GDM1 (cell line): ENCODE data around the gene NEK7.
"Not testable (repeated sequence)": the region's sequence is repeated elsewhere in the genome, so short reads cannot be mapped to it uniquely, and the experiment has no call there.

Source experiments
- DNase-seq: peaks from one replicate; lab custom pipeline; 2025; lab: John Stamatoyannopoulos, UW

NEK7 gene

DNA sequence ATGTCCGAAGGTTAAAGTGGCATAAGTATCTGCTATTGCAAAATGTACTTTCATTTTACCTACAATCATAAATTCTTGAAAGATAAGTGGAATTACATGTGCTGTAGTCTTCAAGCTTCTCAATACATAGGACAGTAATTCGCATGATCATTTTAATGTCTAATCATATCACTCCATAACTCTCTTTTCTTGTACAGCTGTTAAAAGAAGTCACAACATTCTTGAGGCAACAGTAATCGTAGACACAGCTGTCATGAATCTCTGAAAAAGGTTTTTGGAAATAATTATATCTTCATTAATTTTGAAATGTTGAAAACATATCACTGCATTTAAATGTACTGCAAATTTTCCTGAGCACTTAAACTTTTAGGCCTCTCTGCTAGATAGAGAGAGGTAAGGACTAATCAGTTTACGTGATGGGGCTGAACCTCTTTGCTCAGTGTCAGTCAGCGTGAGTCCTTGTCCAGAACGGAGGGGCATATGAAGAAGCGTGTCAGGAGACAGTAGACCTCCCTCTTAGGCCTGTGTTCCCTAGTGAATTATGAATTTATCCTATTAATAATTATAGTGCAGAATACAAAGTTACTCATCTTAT, 133.4 kb downstream of the NEK7 start:
- DNase-seq, result no peak

DNA sequence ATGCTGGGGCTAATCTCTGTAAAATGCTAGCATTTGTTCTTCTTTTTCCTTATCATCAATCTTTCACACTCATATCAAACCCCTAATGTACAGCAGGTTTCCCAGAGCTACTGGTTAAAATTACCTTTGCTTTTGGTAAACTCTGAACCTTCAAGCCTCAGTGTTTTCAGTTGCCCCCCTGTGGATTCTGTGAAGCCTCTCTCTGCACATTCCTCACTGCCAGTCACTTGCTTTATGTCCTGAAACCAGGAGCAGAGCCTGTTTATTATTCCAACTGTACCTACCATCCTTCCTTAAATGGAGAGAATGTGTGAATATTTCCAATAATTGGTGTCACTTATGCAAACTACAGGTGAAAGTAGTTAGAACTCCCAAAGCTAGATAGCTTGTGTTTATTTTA, 134.2 kb downstream of the NEK7 start:
- DNase-seq, result no peak

DNA sequence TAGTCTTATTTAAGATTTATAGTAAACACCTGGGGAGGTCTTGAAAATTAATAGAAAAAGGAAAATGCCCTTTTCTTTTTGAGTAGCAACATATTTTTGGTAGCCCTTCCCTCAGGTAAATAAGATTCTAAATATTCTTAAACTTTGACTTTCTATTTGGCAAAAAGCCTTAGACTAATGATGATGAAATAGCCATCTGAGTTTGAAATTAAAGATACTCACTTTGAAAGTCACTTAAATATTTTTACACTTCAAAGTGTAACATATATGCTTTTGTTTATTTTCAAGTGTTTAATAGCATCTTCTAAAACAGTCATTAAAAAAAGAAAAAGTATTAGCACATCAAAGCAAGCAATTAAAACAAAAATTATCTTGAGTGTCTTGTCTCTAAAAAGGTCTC, 135.1 kb downstream of the NEK7 start:
- no peak for DNase-seq

DNA sequence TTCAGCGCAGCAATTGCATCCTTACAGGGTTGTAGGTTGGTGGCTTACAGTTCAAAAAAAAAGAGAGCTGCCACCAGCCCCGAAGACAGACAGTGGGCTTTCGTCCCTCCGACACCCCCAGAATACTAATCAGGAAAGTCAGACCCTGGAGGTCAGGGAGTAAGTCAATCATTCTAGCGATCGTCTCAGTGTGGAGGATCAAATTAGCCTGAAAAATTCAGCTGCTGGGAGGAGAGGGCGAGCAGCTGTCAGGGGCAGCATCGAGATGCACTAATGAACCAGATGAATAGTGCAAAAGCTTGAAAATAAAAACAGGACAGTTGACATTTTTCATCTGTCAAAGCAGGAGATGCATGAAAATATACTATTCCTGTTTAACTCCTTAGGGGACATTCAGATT, 138.4 kb downstream of the NEK7 start:
- no peak for DNase-seq

DNA sequence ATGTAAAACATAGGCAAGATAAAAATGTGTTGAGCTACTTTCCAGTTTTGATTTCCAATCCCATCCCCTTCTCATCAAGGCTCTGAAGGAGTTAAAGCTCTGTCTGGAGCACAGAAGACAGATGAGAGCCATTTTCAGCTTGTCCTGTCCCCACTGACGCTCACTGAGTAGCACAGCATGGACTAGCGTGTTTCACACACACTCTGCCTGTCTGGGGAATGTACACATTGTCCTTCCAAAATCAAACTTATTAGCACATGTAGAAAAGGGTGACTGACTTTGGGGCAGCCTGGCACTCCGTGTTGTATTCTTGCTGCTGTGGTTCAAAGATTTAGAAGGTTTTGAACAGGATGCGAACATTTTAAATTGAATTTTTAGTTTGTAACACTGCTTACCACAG, 139.2 kb downstream of the NEK7 start:
- no peak for DNase-seq

DNA sequence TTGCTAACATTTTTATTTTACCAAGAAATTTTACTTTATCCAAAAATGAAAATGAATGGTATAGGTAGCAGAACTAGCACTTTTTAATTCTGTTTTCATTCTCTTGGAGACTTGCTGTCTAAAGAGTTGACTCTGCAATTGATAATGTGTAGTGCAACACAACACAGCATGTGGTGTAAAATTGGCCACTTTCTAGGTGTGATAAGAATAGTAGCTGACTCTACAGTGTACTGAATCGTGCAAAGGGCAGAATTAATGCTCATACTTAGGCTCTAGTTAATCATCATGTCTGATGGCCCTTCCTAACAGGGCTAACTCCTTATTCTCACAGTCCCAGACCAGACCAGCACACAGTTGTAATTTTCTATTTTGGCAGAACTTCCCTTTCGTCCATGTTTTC, 140.5 kb downstream of the NEK7 start:
- no peak for DNase-seq

DNA sequence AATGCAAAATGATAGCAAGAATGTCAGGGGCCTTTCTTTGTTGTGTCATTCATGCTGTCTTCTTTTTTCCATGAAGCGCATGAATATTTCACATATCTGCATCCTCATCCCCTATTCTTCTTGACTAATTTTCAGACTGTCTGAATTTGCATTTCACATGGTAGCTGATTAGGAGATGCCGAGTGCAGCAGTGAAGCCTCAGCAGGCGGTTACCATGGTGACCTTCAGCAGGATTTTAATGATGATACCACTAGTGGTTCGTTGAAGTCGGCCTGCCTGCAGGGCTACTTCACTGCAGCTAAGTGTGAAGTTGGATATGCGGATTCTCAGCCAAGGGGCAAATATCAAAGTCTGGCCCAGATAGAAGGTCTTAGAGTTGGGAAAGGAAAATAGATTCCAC, 141.8 kb downstream of the NEK7 start:
- DNase-seq, result no peak

DNA sequence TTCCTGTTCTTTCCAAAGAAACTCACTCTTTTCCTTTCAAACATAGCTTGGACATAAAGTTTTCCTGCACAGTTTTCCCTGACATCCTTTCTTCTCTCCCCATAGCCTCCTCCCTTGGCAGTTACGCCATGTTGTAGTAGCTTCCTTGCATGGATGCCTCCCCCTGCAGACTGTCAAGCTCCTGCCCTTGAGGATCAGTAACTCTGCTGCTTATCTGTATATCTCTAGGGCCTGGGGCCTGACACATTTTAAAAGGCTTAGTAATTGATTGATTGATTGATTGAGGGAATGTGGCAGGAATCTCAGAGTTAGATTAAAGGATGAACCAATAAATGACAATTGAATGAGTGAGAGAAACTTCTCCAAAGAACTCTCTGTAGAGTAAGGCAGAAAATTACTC, 143.7 kb downstream of the NEK7 start:
- no peak for DNase-seq

DNA sequence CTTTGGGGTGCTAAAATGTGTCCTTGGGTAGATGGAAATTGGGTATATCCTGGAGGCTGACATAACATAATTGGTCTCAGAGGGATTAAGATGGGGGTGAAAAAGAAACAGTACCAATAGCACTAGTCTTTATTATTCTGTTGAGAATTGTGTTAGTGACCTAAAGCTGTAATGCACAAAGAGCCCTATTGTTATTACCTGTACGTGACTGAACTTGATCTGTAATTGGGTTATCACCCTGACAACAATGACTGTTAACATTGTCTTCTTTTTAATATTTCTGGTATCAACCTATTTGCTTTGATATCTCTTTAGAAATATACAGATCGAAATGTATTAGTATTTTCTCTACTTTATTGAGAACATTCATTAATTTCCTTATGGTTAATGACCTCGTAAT, 147.6 kb downstream of the NEK7 start:
- DNase-seq, result no peak

DNA sequence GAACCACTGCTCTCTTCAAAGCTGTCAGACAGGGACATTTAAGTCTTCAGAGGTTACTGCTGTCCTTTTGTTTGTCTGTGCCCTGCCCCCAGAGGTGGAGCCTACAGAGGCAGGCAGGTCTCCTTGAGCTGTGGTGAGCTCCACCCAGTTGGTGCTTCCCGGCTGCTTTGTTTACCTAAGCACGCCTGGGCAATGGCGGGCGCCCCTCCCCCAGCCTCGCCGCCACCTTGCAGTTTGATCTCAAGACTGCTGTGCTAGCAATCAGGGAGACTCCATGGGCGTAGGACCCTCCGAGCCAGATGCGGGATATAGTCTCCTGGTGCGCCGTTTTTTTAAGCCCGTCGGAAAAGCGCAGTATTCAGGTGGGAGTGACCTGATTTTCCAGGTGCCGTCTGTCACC, 158.0 kb downstream of the NEK7 start:
- not testable (repeated sequence) for DNase-seq

DNA sequence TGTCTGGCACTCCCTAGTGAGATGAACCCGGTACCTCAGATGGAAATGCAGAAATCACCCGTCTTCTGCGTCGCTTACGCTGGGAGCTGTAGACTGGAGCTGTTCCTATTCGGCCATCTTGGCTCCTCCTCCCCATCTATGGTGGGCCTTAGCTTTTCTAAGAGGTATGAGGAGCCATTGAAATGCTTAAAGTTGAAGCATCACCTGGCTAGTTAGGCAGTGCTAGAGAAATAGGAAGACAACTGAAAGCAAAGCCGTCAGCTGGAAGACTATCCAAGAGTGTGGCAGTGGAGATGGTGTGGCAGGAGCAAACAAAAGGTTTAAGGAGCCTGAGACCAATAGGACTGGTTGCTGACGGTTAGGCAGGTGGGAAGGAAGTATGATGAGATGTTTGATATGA, 158.5 kb downstream of the NEK7 start:
- DNase-seq, result not testable (repeated sequence)

DNA sequence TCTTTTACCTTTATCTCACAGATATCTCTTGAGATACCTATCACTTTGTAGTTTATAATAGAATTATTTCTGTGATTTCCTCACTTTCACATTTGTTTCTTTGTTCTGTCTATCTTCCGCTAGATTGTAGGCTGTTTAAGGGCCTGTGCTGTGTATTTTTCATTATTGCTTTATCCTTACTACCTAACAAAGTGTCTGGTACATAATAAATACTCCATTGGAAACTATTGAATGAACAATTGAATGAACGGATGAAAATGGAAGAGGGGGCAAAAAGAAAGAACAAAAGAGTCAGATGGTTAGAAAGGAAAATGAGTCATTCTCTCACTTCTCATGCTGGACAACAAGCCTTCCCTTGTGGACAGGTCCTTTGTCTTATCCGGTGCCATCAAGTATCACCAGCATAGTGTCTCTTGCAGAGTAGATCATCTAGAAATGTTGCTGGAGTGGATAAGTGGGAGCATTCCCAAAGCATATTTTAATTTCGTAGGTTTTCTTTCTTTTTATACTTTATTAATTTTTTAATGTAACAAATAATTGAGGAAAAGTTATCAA, 159.8 kb downstream of the NEK7 start:
- no peak for DNase-seq

DNA sequence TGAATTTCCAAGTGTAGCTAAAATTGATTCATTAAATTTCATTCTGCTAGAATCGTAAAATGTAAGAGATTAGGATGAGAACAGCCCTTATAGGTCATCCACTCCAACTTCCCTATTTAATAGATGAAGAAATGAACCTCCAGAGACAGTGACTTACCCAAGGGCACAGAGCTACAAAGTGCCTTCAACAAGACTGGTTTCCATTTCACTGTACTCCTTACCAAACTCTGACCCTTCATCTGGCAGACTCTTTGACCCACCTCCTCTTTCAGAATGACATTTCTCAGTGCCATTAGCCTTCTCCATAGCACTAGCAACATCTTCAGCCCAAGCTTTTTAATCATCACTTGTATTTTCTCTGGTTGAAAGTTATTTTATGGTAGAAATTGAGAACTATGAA, 161.3 kb downstream of the NEK7 start:
- no peak for DNase-seq

DNA sequence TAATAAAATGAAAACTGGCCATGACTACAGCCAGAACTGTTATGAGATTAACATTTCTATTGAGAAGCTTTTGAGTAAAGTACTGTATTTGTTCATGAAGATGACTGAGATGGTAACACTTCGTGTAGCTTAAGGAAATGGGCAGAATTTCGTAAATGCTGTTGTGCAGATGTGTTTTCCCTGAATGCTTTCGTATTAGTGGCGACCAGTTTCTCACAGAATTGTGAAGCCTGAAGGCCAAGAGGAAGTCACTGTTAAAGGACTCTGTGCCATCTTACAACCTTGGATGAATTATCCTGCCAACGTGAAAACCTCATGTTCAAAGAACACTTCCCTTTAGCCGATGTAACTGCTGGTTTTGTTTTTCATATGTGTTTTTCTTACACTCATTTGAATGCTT, 164.0 kb downstream of the NEK7 start:
- no peak for DNase-seq

DNA sequence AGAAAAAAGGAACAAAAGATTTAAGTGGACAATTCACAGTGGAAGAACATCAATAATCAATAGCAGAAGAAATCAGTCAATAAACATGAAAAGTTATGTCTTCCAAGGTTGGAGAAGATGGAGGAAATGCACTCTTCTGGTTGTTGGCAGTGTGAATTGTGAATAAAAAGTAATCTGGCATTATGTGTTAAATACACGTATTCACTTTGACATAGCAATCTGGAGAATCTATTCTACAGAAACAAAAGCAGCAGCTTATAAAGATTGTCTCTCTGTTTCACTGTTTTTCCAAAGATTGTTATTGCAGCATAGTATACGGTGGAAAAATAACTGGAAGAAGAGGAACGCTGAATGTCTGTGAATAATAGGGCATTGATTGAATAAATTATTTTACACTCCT, 169.4 kb downstream of the NEK7 start:
- no peak for DNase-seq

DNA sequence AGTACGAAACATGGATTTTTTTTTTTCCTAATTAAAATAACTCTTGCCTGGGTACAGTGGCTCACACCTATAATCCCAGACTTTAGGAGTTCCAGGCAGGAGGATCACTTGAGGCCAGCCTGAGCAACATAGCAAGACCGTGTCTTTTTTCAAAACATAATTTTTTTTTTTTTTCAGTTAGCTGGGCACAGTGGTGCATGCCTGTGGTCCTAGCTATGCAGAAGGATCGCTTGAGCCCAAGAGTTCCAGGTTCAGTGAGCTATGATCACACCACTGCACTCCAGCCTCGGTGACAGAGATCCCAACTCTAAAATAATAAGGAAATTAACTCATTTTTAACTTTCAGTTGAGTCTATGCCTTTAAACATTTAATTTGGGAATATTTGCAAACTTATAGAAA, 170.1 kb downstream of the NEK7 start:
- no peak for DNase-seq

DNA sequence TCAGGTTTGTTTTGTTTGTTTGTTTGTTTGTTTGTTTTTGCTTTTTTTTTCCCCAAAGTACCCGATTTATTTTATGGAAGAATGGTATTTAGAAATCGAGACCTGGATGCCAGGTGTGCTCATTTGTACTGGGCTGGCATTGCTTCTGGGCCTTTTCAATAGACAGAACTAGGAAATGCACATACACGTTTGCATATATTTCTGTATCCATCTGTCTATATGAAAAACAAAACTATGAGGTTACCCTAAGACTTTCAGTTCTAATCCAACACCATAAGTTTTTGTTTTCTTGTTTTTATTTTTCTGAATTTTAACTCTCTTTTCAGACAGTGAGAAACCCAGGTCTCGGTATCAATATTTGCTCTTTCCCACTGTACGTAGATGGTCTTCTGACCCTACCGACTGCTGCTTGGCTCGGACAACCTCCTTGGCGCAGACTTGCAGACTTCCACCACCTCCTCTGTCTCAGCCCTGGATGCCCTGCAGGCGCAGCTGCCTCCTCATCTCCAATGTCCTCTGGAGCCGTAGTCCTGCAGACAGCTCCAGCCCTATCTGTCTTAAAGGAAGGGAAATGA, 171.7 kb downstream of the NEK7 start:
- no peak for DNase-seq

DNA sequence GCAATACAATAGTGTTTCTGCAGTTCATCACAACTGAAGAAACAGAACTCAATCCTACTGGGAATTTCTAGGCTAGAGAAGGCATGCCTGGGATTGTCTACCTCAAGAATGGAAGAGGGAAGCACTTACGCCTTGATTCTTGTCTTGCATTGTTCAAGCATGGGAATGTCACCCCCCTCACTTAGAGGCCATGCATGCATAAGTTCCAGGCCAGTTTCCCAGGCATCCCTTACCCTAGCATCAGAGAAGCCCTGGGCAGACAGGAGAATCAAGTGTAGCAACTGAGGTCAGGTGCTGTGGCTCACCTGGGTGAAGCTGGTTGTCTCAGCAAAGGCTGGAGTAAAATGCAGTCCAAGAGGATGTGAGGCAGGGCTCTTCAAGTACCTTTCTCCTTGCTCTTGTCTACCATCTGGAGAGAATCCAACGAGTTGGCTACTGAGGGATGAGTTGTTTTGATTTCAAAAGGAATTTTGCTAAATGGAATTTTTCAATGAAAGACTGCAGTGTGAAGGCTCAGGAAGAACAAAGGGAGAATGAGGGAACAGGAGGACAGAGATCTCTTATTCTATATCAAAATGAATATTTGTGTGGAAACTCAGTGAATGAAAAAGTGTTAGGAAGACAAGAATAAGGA, 174.3 kb downstream of the NEK7 start:
- no peak for DNase-seq

DNA sequence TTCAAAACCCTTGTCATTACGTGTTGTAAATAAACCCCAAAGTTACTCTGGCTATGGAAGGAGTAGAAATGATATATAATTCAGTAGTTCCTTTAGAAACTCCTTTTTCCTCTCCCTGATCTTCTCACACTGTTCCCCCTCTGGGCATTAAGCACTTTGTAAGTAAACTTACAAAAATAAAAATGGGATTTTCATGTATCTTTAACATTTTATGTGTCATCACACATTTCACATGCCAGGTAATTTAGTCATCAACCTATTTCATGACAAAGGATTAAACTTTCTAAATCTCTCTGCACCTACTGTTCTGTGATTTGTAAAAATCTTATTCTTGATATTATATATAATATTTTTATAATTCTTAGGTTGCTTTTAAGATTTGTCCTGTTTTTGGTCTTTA, 176.9 kb downstream of the NEK7 start:
- no peak for DNase-seq

DNA sequence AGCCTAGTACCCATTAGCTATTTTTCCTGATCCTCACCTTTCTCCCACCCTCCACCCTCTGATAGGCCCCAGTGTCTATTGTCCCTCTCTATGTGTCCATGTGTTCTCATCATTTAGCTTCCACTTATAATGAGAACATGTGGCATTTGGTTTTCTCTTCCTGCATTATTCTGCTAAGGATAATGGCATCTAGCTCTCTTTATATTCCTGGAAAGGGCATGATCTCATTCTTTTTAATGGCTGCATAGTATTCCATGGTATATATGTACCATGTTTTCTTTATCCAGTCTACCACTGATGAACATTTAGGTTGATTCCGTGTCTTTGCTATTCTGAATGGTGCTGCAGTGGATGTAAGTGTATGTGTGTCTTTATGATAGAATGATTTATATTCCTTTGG, 178.9 kb downstream of the NEK7 start:
- no peak for DNase-seq

DNA sequence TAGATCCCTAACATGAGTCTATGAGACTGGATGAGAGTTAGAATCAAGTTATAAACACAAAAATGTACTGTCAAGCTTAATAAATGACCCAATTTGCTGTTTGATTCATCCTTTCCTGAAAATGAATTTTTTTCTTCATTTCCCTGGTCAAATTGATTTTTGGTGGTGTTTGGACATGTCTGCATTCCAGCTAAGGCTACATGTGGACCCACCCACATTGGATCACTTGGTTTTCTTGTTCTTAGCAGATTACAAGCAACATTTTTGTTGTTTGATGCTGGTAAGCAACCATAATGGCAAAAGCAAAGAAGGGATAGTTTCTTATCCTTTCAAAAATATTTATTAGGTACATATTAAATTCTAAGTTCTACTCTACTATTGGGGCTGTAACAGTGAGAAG, 181.1 kb downstream of the NEK7 start:
- DNase-seq, result no peak

DNA sequence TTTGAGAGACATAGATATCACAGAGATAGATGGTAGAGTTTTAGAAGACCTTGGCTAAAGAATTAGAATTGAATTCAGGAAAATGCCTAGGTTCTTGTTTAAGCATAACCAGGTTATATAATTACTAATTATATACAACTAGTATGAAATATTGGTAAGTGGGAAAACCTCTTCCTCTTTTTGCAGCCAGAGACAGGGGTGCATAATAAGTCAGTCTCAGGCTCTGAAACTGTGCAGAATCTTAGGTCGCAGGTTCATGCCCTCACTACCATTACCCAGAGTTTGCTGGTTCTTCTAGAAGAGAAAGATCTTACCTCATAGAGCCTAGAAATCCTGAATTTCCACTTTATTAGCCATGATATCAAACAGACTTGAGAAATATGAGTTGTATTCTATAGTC, 183.3 kb downstream of the NEK7 start:
- DNase-seq, result no peak

DNA sequence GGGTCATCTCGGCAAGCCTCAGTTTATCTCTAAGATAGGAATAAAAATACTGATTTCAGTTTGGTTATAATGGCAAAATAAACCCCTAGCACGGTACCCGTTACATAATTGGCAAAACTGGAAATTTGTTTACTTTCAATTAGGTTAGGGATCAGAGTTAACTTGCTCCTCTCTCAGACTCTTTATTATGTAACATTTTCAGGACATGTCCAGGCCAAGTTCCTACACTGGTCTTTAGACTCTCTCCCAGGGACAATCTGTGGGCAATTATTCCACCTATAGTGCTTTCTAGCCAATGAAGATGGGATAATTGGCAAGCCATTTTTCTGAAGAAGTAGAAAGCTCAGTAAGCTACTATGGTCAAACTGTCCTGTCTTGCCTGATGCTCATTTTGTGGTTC, 189.4 kb downstream of the NEK7 start:
- no peak for DNase-seq

DNA sequence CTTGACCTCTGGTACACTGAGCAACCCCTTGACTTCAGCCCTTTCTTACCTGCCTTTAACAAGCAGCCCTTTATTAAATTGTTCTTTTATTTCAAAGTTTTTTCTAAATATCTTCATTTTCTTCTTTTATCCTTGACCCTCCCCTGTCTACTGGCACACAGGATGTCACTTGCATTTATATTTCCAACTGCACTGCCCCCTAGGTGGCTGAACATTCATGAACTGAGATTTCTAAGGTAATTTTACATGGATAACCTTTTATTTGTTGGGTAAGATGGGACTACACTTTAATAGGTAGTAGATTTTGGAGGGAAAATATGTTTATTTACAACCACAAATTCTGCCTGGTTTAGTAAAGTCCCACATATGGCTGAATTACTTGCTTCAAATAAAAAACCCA, 193.7 kb downstream of the NEK7 start:
- no peak for DNase-seq
